GM12878 (cell line): ENCODE measurements around the gene SMIM32. TPM values are rescaled to one million over a fixed set of nuclear protein-coding genes. Genes with fewer than 3 reads are reported as not detected.

Experiments used
- ATAC-seq: fragments of 200-7000 bp; cut with Tn5 transposase; 3 replicates; pipeline ENCODE4 v1.9.1; 2020; ENCODE audit warnings: mild to moderate bottlenecking, moderate library complexity
- BruUV-seq: library from RNA; stranded (reverse); fragments of 400-500 nt; replicated peaks from 2 replicates; lab custom pipeline; 2021; lab: Mats Ljungman, UMichigan
- CTCF ChIA-PET: fragments of 300-600 bp; sonication (Branson Sonifier 250); formaldehyde crosslinking; extraction: SDS; loops from one replicate; lab custom pipeline; 2021; ENCODE audit warnings: inconsistent platforms; lab: Yijun Ruan, JAX
- POLR2A ChIA-PET: fragments of 350-600 bp; formaldehyde crosslinking; extraction: SDS; loops from one replicate; lab custom pipeline; 2021; ENCODE audit warnings: inconsistent platforms; lab: Charles Lee
- RAD21 ChIA-PET: fragments of 300-600 bp; sonication (Branson Sonifier 250); formaldehyde crosslinking; loops from one replicate; lab custom pipeline; 2023; ENCODE audit warnings: antibody characterized with exemption; ENCODE audit not compliant: unreplicated experiment; lab: Charles Lee
- SMC1A ChIA-PET: fragments of 300-600 bp; sonication (Branson Sonifier 250); formaldehyde crosslinking; loops from one replicate; lab custom pipeline; 2023; ENCODE audit not compliant: unreplicated experiment, uncharacterized antibody; lab: Charles Lee
- DNase-seq: peaks from one replicate; pipeline ENCODE4 v3.0.0-alpha.2; 2011; ENCODE audit warnings: low read depth, low spot score
- FAIRE-seq: peaks from 3 replicates; lab custom pipeline; 2011; peaks lifted over from hg19 to GRCh38; lab: Jason Lieb, UNC
- H2AFZ ChIP-seq: 2 replicates; pipeline ENCODE4 v1.6.0; 2011; ENCODE audit warnings: low read depth, low read length, control low read depth; ENCODE audit not compliant: control insufficient read depth
- H3K27ac ChIP-seq: 2 replicates; pipeline ENCODE4 v1.5.1; 2011; ENCODE audit warnings: control low read depth; ENCODE audit not compliant: control insufficient read depth, insufficient read depth
- H3K27me3 ChIP-seq, 2 experiments: replicated peaks in 1 of 2; 2 replicates each; pipeline versions ENCODE4 v1.6.0 to v1.6.1; 2011; ENCODE audit warnings: low read length in 1 of 2; ENCODE audit not compliant: control insufficient read depth in 2 of 2, insufficient read depth in 2 of 2
- H3K36me3 ChIP-seq, 2 experiments: 2 replicates each; pipeline ENCODE4 v1.5.1; 2011; ENCODE audit warnings: low read length in 1 of 2; ENCODE audit not compliant: control insufficient read depth in 2 of 2, insufficient read depth in 2 of 2
- H3K4me1 ChIP-seq: 2 replicates; pipeline ENCODE4 v1.6.1; 2011; ENCODE audit warnings: mild to moderate bottlenecking, low read length, moderate library complexity, mixed read lengths; ENCODE audit not compliant: control insufficient read depth, insufficient read depth
- H3K4me2 ChIP-seq: 2 replicates; pipeline ENCODE4 v1.6.0; 2011; ENCODE audit warnings: control low read depth; ENCODE audit not compliant: control insufficient read depth, insufficient read depth
- H3K4me3 ChIP-seq: fragments of 200-600 bp; sonication (generic); 2 replicates; pipeline ENCODE4 v1.5.1; 2016
- H3K79me2 ChIP-seq: 2 replicates; pipeline ENCODE4 v1.6.0; 2011; ENCODE audit warnings: low read length; ENCODE audit not compliant: control insufficient read depth, insufficient read depth
- H3K9ac ChIP-seq: 2 replicates; pipeline ENCODE4 v1.8.0; 2011; ENCODE audit warnings: low read length, control low read depth, mixed read lengths; ENCODE audit not compliant: control insufficient read depth, insufficient read depth
- H3K9me3 ChIP-seq: replicated peaks from 3 replicates; pipeline ENCODE4 v1.5.1; 2011; ENCODE audit warnings: mild to moderate bottlenecking, low read length; ENCODE audit not compliant: control insufficient read depth, insufficient read depth
- H4K20me1 ChIP-seq: 2 replicates; pipeline ENCODE4 v1.6.0; 2011; ENCODE audit not compliant: control insufficient read depth, insufficient read depth
- CEBPB ChIP-seq, 2 experiments: fragments of 150-350 bp in 1 of 2; IDR thresholded peaks; 2 replicates each; pipeline ENCODE4 v1.6.1; 2012 to 2014; ENCODE audit warnings: low read depth in 2 of 2, low read length in 2 of 2, borderline replicate concordance in 1 of 2, inconsistent platforms in 1 of 2
- CHD4 ChIP-seq: fragments of 200-600 bp; sonication (generic); IDR thresholded peaks from 2 replicates; pipeline ENCODE4 v1.6.1; 2016; ENCODE audit warnings: mild to moderate bottlenecking
- EGR1 ChIP-seq, 2 experiments: IDR thresholded peaks; 1 replicate in 1 of 2; 2 replicates in 1 of 2; pipeline ENCODE4 v1.6.1; 2011 to 2012; ENCODE audit warnings: low read depth in 2 of 2, low read length in 2 of 2, borderline replicate concordance in 1 of 2, mild to moderate bottlenecking in 1 of 2, moderate library complexity in 1 of 2
- HCFC1 ChIP-seq: fragments of 150-350 bp; IDR thresholded peaks from 2 replicates; pipeline ENCODE4 v1.6.1; 2014; ENCODE audit warnings: low read length
- MEF2A ChIP-seq: IDR thresholded peaks from 2 replicates; pipeline ENCODE4 v1.6.1; 2011; ENCODE audit warnings: low read depth, mild to moderate bottlenecking, low read length, moderate library complexity; ENCODE audit not compliant: insufficient read depth
- NFXL1 ChIP-seq: fragments of 450-650 bp; IDR thresholded peaks from 2 replicates; pipeline ENCODE4 v1.6.1; 2017; ENCODE audit warnings: antibody characterized with exemption, mild to moderate bottlenecking, borderline replicate concordance
- PML ChIP-seq: IDR thresholded peaks from 2 replicates; pipeline ENCODE4 v1.6.1; 2012; ENCODE audit warnings: low read length, inconsistent platforms
- POLR2AphosphoS2 ChIP-seq: IDR thresholded peaks from 2 replicates; pipeline ENCODE4 v1.6.1; 2011; ENCODE audit warnings: low read depth, mild to moderate bottlenecking, low read length, improper control_type of control experiment, moderate library complexity
- RUNX3 ChIP-seq: IDR thresholded peaks from 2 replicates; pipeline ENCODE4 v1.6.1; 2012; ENCODE audit warnings: low read length, inconsistent platforms
- SUPT20H ChIP-seq: IDR thresholded peaks from 2 replicates; pipeline ENCODE4 v1.6.1; 2011; ENCODE audit warnings: low read depth, mild to moderate bottlenecking, low read length, moderate library complexity, borderline replicate concordance; ENCODE audit not compliant: control insufficient read depth
- ZNF207 ChIP-seq: fragments of 450-650 bp; IDR thresholded peaks from 2 replicates; pipeline ENCODE4 v1.6.1; 2014; ENCODE audit warnings: antibody characterized with exemption, mild to moderate bottlenecking, borderline replicate concordance
- WGBS: methylation state at CpG from one replicate; pipeline ENCODE4 v1.1.6; 2016; ENCODE audit warnings: low lambda C conversion rate; ENCODE audit not compliant: insufficient replicate concordance, insufficient coverage; ENCODE audit errors: missing lambda C conversion rate; 5-methylcytosine and 5-hydroxymethylcytosine counted together
- in situ Hi-C: fragments of 300-500 bp; cut with MboI; formaldehyde crosslinking; loops from 9 replicates; pipeline ENCODE4 v1.14.3; 2018; ENCODE audit warnings: mixed read lengths
- intact Hi-C: fragments of 100-400 bp; cut with micrococcal nuclease; formaldehyde crosslinking; loops from one replicate; pipeline ENCODE4 v1.14.2; 2022; ENCODE audit not compliant: unreplicated experiment
- polyA plus RNA-seq, 11 experiments: library from polyadenylated mRNA; depleted of rRNA in 4 of 11; unstranded in 6 of 11; stranded (reverse) in 5 of 11; fragments of >200 nt; fragmentation: Nextera tagmentation in 4 of 11; fragmentation: Illumina TruSeq in 1 of 11; extraction: Ambion mirVana in 4 of 11; extraction: Trizol in 1 of 11; gene quantifications; 1 replicate in 1 of 11; 2 replicates in 10 of 11; pipeline versions ENCODE4 v1.2.1 to v1.2.3, GENCODE V29; 2011 to 2016; ENCODE audit warnings: inconsistent platforms in 2 of 11, missing spikeins in 2 of 11, low read depth in 1 of 11
- total RNA-seq, 4 experiments: library from RNA; depleted of rRNA in 3 of 4; stranded (reverse); fragments of >200 nt in 3 of 4; fragmentation: Illumina TruSeq in 1 of 4; extraction: Trizol in 1 of 4; gene quantifications; 2 replicates each; pipeline versions ENCODE4 v1.2.1 to v1.2.3, GENCODE V29; 2013 to 2021
- TF ChIP-seq, protein P1 (sequence below): fragments of 450-650 bp; IDR thresholded peaks from 2 replicates; pipeline ENCODE4 v1.6.1; 2016; ENCODE audit warnings: mild to moderate bottlenecking
- TF ChIP-seq, protein P2 (sequence below): fragments of 150-350 bp; IDR thresholded peaks from 2 replicates; pipeline ENCODE4 v1.6.1; 2014; ENCODE audit warnings: mild to moderate bottlenecking, low read depth, low read length

Gene SMIM32
- total and polyA plus RNA-seq, 10 of the 15 experiments (the other 5 are each of a cell fraction or from before 2014, with no cell fraction given) = not detected

DNA sequence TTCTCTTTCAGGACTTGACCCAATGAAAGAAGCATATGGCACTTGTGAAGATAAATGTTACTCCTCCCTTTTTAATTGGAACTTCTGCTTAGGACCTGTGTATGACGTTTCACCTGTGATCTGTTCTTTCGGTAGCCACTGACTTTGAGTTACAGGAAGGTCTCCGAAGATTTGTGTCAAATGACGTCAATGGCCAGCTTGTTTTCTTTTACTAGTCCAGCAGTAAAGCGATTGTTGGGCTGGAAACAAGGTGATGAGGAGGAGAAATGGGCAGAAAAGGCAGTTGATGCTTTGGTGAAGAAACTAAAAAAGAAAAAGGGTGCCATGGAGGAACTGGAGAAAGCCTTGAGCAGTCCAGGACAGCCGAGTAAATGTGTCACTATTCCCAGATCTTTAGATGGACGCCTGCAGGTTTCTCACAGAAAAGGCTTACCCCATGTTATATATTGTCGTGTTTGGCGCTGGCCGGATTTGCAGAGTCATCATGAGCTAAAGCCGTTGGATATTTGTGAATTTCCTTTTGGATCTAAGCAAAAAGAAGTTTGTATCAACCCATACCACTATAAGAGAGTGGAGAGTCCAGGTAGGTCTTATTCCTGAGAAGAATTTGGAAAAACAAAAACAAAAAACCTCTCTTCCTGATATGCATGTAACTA lies 39.3 kb downstream of the SMIM32 start:
- POLR2A ChIA-PET = no interaction called here
- 97% methylated on average over 11 of the region's 11 CpGs for WGBS
- CTCF ChIA-PET = interaction anchor here (0.7 to 0.9 kb wide), 2 partner anchors 11 to 14 kb away, joined by 3 read pairs; no protein-coding TSS in a partner anchor
- DNase-seq (no peak), ATAC-seq (no peak), FAIRE-seq (no peak)
- no peak overlapping the region for H3K4me3 ChIP-seq
- H4K20me1 ChIP-seq = no peaks in the 10 kb centered on the region
- H3K79me2 ChIP-seq = no peaks in the 10 kb centered on the region; the same call in 1 of the 2 replicates
- TF ChIP-seq CEBPB (IDR thresholded peaks at IDR 0.05; ENCODE audit: borderline replicate concordance in 1 of 2, low read depth in 2 of 2, low read length in 2 of 2) (no peak), PML (no peak), CHD4 (no peak), POLR2AphosphoS2 (no peak), SUPT20H (no peak), NFXL1 (no peak), MEF2A (no peak), ZNF207 (no peak), EGR1 (IDR thresholded peaks at IDR 0.05; ENCODE audit: borderline replicate concordance in 1 of 2, low read depth in 2 of 2, low read length in 2 of 2) (no peak), RUNX3 (no peak), HCFC1 (no peak)
- TF ChIP-seq, protein P1, sequence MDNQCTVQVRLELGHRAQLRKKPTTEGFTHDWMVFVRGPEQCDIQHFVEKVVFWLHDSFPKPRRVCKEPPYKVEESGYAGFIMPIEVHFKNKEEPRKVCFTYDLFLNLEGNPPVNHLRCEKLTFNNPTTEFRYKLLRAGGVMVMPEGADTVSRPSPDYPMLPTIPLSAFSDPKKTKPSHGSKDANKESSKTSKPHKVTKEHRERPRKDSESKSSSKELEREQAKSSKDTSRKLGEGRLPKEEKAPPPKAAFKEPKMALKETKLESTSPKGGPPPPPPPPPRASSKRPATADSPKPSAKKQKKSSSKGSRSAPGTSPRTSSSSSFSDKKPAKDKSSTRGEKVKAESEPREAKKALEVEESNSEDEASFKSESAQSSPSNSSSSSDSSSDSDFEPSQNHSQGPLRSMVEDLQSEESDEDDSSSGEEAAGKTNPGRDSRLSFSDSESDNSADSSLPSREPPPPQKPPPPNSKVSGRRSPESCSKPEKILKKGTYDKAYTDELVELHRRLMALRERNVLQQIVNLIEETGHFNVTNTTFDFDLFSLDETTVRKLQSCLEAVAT = no peak
- TF ChIP-seq, protein P2, sequence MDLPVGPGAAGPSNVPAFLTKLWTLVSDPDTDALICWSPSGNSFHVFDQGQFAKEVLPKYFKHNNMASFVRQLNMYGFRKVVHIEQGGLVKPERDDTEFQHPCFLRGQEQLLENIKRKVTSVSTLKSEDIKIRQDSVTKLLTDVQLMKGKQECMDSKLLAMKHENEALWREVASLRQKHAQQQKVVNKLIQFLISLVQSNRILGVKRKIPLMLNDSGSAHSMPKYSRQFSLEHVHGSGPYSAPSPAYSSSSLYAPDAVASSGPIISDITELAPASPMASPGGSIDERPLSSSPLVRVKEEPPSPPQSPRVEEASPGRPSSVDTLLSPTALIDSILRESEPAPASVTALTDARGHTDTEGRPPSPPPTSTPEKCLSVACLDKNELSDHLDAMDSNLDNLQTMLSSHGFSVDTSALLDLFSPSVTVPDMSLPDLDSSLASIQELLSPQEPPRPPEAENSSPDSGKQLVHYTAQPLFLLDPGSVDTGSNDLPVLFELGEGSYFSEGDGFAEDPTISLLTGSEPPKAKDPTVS = no peak
- peaks cover 2 to 15% of the 10 kb centered on the region in 2 experiments; a peak in 3 of 4 replicates for H3K36me3 ChIP-seq
- no peak overlapping the region for H3K9ac ChIP-seq
- BruUV-seq = TSS peak; percentile 24
- H3K4me1 ChIP-seq = no peaks in the 10 kb centered on the region
- no peak overlapping the region for H3K4me2 ChIP-seq
- no peak overlapping the region for H2AFZ ChIP-seq
- in situ Hi-C loops = no loop called here
- SMC1A ChIA-PET = interaction anchor here (0.5 to 1.9 kb wide), 8 partner anchors 10 to 751 kb away, joined by 3 to 5 read pairs (median 3); no protein-coding TSS in a partner anchor
- intact Hi-C loops = no loop called here
- no peaks in the 10 kb centered on the region; the same call in 2 of the 3 replicates for H3K9me3 ChIP-seq
- RAD21 ChIA-PET = no interaction called here
- H3K27me3 ChIP-seq = no peaks in the 10 kb centered on the region
- no peak overlapping the region for H3K27ac ChIP-seq
